Prostate gland (tissue), 2 donors: ENCODE data around the gene MAN2B2.

Experiments
- CTCF ChIP-seq, 4 experiments: fragments of 200-600 bp in 2 of 4; fragments of 450-650 bp in 2 of 4; sonication (generic) in 2 of 4; IDR thresholded peaks; 1 replicate in 3 of 4; 2 replicates in 1 of 4; pipeline ENCODE4 v1.5.1; 2016 to 2019; ENCODE audit warnings: antibody characterized with exemption in 4 of 4, mild to moderate bottlenecking in 2 of 4, moderate library complexity in 2 of 4
- POLR2A ChIP-seq: fragments of 450-650 bp; IDR thresholded peaks from one replicate; pipeline ENCODE4 v1.6.1; 2016; ENCODE audit warnings: antibody characterized with exemption, mild to moderate bottlenecking
- POLR2AphosphoS5 ChIP-seq: sonication (generic); formaldehyde crosslinking; IDR thresholded peaks from one replicate; pipeline ENCODE4 v1.6.1; 2017; ENCODE audit warnings: antibody characterized with exemption

- no peak for TF ChIP-seq CTCF (IDR thresholded peaks at IDR 0.05)
- TF ChIP-seq POLR2A, result no peak
- no peak for TF ChIP-seq POLR2AphosphoS5
These were observed 57.1 kb downstream of the MAN2B2 start for GRCh38 chr4:6632125-6632524.
